Posterior vena cava (tissue), 2 donors: ENCODE data around the gene KCNQ1. TPM values are rescaled to one million over a fixed set of nuclear protein-coding genes. Genes with fewer than 3 reads are reported as not detected.

Source experiments
- DNase-seq: peaks from one replicate; pipeline ENCODE4 v3.0.0-alpha.2; 2020; ENCODE audit warnings: low spot score
- intact Hi-C, 2 donors: fragments of 100-400 bp; cut with DNase I; formaldehyde crosslinking; loops; one replicate each; pipeline versions ENCODE4 v1.14.1 to v1.14.2; 2022 to 2023
- total RNA-seq, 2 donors: library from RNA; stranded (reverse); fragmentation: NEBNext Ultra II Directional; extraction: Animal tissue kit (Norgen Biotek cat#: 25700); gene quantifications; one replicate each; pipeline ENCODE4 v1.2.1, GENCODE V29; 2021
- donor health status: DM: yes; HTN: yes; CAD: no.
- donor health status: DM: yes; HTN: yes; CAD: no.

KCNQ1 gene
- total RNA-seq, 2 donors from 2014 or later, result 4.7 to 7.2 TPM

GRCh38 chr11:2563213-2564007 lies 118.6 kb downstream of the KCNQ1 start:
- peak; percentile 64 for DNase-seq
- intact Hi-C loops, result no loop called here

GRCh38 chr11:2564008-2564530 lies 119.3 kb downstream of the KCNQ1 start:
- intact Hi-C loops, result no loop called here

DNA sequence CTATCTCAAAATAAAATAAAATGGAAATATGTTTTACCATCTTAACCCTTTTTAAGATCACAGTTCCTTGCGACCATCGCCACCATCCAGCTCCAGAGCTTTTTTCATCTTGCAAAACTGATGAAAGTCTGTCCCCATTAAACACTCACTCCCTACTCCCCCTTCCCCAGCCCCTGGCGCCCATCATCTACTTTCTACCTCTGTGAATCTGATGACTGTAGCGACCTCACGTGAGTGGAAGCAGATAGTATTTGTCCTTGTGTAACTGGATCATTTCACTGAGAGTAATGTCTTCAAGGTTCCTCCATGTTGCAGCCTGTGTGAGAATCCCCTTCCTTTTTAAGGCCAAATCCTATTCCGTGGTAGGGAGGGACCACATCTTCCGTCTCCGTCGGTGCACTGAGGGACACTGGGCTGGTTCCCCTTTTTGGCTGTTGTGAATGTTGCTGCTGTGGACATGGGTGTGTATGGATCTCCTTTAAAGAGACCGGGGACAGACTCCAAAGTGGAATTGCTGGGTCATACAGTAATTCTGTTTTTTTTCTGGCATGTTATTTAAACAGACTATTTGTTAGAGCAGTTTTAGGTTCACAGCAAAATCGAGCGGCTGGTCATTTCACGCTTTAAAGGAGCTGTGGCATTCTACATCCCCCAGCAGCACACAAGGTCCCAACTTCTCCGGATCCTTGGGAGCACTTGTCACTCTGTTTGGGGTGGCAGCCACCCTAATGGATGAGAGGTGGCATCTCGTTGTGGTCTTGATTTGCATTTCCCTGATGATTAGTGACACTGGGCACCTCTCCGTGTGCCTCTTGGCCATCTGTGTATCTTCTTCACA lies 120.0 kb downstream of the KCNQ1 start:
- intact Hi-C loops, result no loop called here
- peak; percentile 43 for DNase-seq

More at GRCh38 chr11:2564008-2564530, 119.3 kb downstream of the KCNQ1 start:
- no peak for DNase-seq

GRCh38 chr11:2565447-2566222 lies 120.8 kb downstream of the KCNQ1 start:
- DNase-seq, result peak; percentile 65
- intact Hi-C loops, result no loop called here

GRCh38 chr11:2566223-2567025 lies 121.6 kb downstream of the KCNQ1 start:
- intact Hi-C loops, result no loop called here
- peak; percentile 72 for DNase-seq

- intact Hi-C loops, result no loop called here
- DNase-seq, result peak; percentile 66
Measured at GRCh38 chr11:2567026-2567671, 122.3 kb downstream of the KCNQ1 start.

DNA sequence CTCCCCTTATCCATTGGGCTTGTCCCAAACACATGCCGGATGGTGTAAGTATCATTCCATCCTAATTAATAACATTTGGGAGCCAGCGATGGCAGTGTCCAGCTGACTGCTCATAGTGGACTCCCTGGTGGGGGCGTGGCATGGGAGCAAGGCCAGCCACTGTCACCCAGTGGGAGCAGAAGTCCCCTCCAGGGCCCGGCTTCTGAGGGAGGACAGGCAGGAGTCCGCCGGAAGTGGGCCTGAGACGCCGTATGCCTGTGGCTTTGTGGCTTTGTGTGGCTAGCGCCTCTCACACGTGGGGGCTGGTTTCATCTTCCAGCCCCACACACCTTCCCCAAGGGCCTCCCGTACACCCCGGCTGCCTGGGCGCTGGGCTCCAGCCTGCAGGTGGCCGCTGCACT lies 124.5 kb downstream of the KCNQ1 start:
- intact Hi-C loops, result no loop called here
- peak; percentile 44 for DNase-seq

DNA sequence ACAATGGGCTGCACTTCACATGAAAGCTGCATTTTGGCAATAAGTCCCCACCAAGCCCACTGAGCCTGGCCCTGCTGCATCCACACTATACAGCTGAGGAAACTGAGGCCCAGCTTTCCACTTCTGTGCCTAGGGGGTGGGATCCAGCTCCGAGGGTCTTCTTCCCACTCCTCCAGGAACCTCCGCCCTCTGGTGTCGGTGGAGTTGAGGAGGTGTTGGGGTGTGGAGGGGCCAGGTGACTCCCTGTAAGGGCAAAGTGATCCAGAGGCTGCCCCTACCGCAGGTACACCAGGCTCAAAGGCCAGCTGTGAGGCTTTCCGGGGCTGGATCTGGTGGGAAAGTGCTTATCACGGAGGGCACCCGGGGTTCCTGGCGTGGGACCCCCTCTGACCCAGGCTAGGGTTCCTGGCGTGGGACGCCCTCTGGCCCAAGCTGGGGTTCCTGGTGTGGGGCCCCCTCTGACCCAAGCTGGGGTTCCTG lies 125.0 kb downstream of the KCNQ1 start:
- intact Hi-C loops, result no loop called here
- DNase-seq, result peak; percentile 60

- DNase-seq, result peak; percentile 63
Measured at GRCh38 chr11:2570211-2570811, 125.5 kb downstream of the KCNQ1 start.

GRCh38 chr11:2570841-2571597 lies 126.2 kb downstream of the KCNQ1 start:
- DNase-seq, result peak; percentile 64
- intact Hi-C loops, result no loop called here

More at GRCh38 chr11:2570211-2570811, 125.5 kb downstream of the KCNQ1 start:
- intact Hi-C loops, result no loop called here

- intact Hi-C loops, result no loop called here
- DNase-seq, result peak; percentile 62
Measured at GRCh38 chr11:2571598-2572281, 126.9 kb downstream of the KCNQ1 start.

DNA sequence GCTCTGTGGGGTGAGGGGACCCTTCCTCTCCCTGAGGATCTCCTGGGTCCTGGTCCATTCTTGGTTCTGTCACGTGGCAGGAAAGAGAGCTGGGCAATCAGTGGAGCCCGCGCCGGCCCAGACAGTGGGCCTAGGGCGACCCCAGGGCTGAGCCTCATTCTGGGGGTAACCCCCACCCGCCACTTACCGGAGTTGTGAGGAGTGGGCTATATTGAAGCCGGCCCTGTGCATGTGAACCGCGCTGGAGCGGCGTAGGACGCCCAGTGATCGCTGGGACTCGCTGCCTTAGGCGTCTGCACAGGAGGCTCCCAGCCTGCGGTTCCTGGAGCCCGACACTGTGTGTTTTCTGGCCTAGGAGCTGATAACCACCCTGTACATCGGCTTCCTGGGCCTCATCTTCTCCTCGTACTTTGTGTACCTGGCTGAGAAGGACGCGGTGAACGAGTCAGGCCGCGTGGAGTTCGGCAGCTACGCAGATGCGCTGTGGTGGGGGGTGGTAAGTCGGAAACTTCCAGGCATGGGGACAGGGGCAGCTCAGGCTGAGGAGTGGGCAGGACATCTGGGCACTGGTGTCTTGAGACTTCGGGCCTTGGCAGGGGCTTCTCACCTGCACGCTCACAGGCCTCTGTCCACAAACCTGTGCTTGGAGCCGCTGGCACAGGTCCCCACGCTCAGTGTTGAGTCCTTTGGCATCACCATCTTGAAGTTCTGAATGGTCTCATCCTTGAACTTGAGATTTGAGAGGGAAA lies 127.9 kb downstream of the KCNQ1 start:
- intact Hi-C loops, result no loop called here
- peak; percentile 75 for DNase-seq

DNA sequence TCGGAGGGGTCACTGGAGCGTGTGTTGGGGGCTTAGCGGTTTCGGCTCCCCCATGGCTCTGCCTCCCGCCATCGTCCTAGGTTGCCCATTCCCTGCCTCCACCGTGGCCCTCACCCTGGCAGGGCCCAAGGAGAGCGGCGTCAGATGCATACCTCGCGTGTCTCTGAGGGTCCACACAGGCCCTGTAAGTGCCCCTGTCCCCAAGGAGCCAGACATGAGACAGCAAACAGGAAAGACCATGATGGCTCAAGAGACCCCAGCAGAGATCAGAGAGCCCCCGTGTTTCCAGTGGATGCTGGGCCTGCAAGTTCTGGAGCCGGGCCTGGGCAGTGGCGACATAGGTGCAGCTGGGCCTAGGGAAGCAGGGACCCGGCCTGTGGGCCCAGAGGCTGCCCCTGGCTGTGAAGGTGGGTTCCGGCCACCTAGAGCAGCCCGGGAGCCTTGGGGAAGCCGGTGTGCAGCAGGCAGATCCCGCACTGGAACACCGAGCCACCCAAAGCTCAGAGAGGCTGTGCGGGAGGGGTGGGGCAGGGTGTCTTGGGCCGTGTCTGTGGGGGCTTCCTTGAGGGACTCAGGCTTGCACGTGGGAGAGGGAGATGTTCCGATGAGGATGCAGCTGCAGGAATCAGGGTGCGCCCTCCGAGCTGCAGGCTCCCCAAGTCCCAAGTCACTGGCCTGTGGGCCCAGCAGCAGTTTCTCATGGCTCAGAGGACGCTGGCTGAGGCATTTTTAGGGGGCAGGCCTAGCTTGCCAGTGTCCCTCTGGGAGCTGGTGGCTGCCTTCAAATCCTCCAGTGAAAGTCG lies 128.6 kb downstream of the KCNQ1 start:
- intact Hi-C loops, result no loop called here
- DNase-seq, result peak; percentile 68

GRCh38 chr11:2574043-2574552 lies 129.3 kb downstream of the KCNQ1 start:
- peak; percentile 76 for DNase-seq
- intact Hi-C loops, result no loop called here
